Measurements from ENCODE around the gene PSMC3. TPM values are rescaled to one million over a fixed set of nuclear protein-coding genes. Genes with fewer than 3 reads are reported as not detected.

Gene PSMC3
- total RNA-seq, 1 donor from 2014 or later = 34.8 TPM

DNA sequence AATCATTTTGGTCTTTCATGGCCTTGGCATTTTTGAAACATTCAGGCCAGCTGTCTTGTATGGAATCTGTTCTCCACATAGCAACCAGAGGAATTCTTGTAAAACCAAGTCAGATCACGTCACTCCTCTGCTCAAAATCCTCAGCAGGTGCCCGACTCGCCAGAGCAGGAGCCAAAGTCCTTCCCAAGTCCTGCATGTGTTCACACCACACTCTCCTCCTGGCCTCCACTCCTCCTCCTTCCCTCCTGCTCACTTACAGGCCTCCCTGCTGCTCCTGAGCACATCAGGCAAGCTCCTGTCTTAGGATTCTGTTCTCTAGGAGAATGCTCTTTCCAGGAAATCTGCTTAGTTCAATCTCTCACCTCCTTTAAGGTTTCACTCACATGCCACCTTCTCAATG lies 6.9 kb upstream of the PSMC3 start:
- intact Hi-C loops (cut with DNase I) = no loop called here
- TF ChIP-seq, protein P1, sequence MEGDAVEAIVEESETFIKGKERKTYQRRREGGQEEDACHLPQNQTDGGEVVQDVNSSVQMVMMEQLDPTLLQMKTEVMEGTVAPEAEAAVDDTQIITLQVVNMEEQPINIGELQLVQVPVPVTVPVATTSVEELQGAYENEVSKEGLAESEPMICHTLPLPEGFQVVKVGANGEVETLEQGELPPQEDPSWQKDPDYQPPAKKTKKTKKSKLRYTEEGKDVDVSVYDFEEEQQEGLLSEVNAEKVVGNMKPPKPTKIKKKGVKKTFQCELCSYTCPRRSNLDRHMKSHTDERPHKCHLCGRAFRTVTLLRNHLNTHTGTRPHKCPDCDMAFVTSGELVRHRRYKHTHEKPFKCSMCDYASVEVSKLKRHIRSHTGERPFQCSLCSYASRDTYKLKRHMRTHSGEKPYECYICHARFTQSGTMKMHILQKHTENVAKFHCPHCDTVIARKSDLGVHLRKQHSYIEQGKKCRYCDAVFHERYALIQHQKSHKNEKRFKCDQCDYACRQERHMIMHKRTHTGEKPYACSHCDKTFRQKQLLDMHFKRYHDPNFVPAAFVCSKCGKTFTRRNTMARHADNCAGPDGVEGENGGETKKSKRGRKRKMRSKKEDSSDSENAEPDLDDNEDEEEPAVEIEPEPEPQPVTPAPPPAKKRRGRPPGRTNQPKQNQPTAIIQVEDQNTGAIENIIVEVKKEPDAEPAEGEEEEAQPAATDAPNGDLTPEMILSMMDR (IDR thresholded peaks at IDR 0.05) = no peak
- H3K27ac ChIP-seq = no peak overlapping the region

DNA sequence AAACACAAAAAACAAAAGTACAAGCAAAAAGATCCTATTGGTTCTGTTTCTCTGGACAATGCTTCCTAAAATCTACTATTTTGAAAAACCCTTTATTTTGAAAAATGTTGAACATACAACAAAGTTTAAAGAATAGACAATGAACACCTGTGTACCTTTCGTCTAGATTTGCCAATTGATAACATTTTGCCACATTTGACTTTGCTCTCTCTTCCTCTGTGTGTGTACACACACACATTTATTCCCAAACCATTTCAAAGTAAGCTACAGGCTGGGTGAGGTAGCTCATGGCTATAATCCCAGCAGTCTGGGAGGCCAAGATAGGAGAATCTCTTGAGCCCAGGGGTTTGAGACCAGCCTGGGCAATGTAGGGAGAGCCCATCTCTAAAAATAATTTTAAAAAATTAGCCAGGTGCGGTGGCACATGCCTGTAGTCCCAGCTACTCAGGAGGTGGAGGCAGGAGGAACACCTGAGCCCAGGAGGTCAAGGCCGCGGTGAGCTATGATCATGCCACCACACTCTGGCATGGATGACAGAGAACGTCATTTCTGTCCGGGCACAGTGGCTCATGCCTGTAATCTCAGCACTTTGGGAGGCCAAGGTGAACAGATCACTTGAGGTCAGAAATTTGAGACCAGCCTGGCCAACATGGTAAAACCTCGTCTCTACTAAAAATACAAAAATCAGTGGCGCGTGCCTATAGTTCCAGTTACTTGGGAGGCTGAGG lies 5.3 kb upstream of the PSMC3 start:
- H3K27ac ChIP-seq = no peak overlapping the region
- intact Hi-C loops (cut with DNase I) = no loop called here
- no peak for DNase-seq (ENCODE audit: low spot score in 2 of 2)
- H3K36me3 ChIP-seq = no peaks in the 10 kb centered on the region
- no peaks in the 10 kb centered on the region for H3K27me3 ChIP-seq
- TF ChIP-seq, protein P1 (IDR thresholded peaks at IDR 0.05) = no peak
- H3K4me1 ChIP-seq = no peaks in the 10 kb centered on the region
- H3K9me3 ChIP-seq = no peaks in the 10 kb centered on the region
- H3K4me3 ChIP-seq = no peak overlapping the region

More for the DNA sequence above, 6.9 kb upstream of the PSMC3 start:
- H3K4me3 ChIP-seq = no peak overlapping the region
- DNase-seq (ENCODE audit: low spot score in 2 of 2) = no peak
- no peaks in the 10 kb centered on the region for H3K36me3 ChIP-seq
- no peaks in the 10 kb centered on the region for H3K9me3 ChIP-seq
- H3K4me1 ChIP-seq = peaks cover 0 to 7% of the 10 kb centered on the region in 2 donors
- no peaks in the 10 kb centered on the region for H3K27me3 ChIP-seq

DNA sequence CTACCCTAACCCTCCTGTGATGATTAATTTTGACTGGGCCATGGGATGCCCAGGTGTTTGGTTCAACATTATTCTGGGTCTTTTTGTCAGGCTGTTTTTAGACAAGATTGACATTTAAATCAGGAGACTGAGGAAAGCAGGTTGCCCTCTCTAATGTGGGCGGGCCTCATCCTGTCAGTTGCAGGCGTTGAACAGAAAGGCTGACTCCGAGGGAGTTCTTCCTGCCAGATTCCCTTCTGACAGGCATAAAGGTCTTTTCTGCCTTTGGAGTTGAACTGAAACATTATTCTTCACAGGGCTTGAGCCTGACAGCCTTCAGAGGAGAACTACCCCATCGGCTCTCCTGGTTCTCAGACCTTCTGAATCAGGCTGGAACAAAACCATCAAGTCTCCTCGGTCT lies 4.3 kb upstream of the PSMC3 start:
- intact Hi-C loops (cut with DNase I) = no loop called here
- Histone ChIP-seq H3K27ac (no peak overlapping the region), H3K9me3 (no peaks in the 10 kb centered on the region), H3K27me3 (no peaks in the 10 kb centered on the region), H3K36me3 (no peaks in the 10 kb centered on the region), H3K4me3 (no peak overlapping the region), H3K4me1 (peaks cover 0 to 4% of the 10 kb centered on the region in 2 donors)
- DNase-seq (ENCODE audit: low spot score in 2 of 2) = no peak
- TF ChIP-seq, protein P1 (IDR thresholded peaks at IDR 0.05) = no peak

DNA sequence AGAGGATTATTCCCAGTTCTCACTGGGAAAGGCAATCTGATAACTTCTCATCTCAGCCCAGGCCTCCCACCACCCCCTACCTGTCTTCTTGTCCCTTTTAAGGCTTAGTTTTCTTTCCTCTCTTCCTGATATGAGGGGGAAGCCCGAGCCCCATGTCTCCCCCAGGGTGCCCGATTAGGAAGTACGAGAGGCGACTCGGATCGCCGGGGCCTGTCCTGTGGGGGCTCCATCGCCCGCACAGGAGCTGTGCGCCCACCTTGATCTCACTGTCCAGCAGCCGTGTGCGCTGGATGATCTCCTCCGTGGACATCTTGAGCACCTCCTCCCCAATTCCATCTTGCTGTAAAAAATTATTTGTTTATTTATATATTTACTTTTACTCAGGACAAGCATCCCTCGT lies 628 bp downstream of the PSMC3 start:
- TF ChIP-seq, protein P1 (IDR thresholded peaks at IDR 0.05) = no peak
- Histone ChIP-seq H3K27ac (peak overlapping the region; percentile 85 to 92), H3K4me3 (peak overlapping the region; percentile 74 to 97), H3K27me3 (no peaks in the 10 kb centered on the region), H3K9me3 (no peaks in the 10 kb centered on the region), H3K36me3 (peaks cover 38 to 41% of the 10 kb centered on the region in 2 donors), H3K4me1 (peaks cover 9 to 14% of the 10 kb centered on the region in 2 donors)
- intact Hi-C loops (cut with DNase I) = loop anchor here (1.0 to 5.0 kb wide), 4 partner anchors 9 to 248 kb away; partner anchors contain the start of genes ARFGAP2, CELF1 and SLC39A13
- no peak for DNase-seq (ENCODE audit: low spot score in 2 of 2)

DNA sequence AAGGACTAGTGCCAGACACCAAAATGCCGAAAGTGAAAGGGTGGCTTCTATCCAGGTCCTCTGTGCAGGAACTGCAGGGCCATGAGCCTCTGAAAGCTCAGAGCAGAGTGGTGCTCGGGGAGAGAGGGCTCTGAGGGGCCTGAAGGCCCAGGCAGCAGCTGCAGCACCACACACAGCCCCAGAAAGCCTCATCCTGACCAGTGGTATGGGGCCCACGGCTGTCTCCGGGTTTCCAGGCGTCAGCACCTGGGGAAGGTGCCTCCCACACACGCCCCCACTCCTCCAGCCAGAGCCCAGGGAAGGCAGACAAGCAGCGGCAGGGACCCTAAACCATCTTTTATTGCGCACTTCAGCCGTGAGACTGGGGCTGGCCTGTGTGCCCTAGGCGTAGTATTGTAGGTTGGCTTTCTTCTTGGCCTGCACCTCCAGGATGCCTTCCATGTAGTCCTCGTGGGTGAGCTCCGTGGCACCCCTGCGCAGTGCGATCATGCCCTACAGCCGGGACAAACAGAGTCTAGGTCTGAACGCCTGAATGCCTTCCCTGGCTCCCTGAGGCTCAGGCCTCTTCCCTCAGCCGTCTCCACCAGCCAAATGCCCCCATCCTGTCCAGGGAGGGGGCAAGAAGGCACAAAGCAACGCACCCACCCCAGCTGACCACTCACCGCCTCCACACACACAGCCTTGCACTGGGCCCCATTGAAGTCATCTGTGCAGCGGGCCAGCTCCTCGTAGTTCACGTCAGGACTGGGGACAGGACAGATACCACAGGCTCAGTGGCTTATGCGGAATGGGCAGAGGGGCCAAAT lies 7.6 kb downstream of the PSMC3 start:
- H3K27me3 ChIP-seq = no peaks in the 10 kb centered on the region
- H3K36me3 ChIP-seq = peaks cover 69 to 82% of the 10 kb centered on the region in 2 donors
- TF ChIP-seq, protein P1 (IDR thresholded peaks at IDR 0.05) = no peak
- peaks cover 12 to 26% of the 10 kb centered on the region in 2 donors for H3K4me1 ChIP-seq
- peak overlapping the region in 1 of 2 donors; percentile 4 for H3K27ac ChIP-seq
- no peak overlapping the region for H3K4me3 ChIP-seq
- H3K9me3 ChIP-seq = no peaks in the 10 kb centered on the region
- no peak for DNase-seq (ENCODE audit: low spot score in 2 of 2)
- intact Hi-C loops (cut with DNase I) = loop anchor here (10.0 kb wide), 2 partner anchors 504 to 1574 kb away; partner anchors contain the start of genes CRY2 and LRP4
